ENCODE data around the gene CDH5.

Gene CDH5

DNA sequence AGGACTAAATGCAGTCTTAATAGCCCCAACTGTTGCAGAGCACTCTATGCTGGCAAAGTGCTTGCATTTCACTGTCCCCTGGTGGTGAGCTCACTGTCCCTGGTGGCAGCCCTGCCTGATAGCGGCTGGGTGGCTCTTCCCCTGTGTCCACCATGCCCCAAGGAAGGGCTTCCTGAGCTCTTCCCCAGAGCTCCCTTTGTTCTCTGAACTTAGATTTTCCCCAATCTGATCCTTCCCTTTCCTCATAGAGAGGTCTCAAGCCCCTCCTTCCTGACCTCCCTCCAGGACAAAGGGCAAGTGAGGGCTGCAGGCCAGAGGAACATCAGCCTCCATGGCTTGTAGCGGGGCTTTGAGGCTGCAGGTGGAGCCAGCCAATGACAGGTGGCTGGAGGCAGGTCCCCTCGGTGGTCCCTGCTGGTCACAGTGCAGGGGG lies 77.6 kb downstream of the CDH5 start:
- no peak overlapping the region for H3K27ac ChIP-seq (ENCODE audit: low read depth, low read length)
- no peak overlapping the region for H3K4me2 ChIP-seq (ENCODE audit: low read depth, low read length, poor library complexity, severe bottlenecking)
- no peaks in the 10 kb centered on the region for H3F3A ChIP-seq (ENCODE audit: insufficient read depth)
- H3K27me3 ChIP-seq (ENCODE audit: low read length): no peaks in the 10 kb centered on the region
- no peak for TF ChIP-seq EZH2phosphoT487 (conservative IDR thresholded peaks at IDR 0.05; ENCODE audit: low read length)
- TF ChIP-seq, protein P1, sequence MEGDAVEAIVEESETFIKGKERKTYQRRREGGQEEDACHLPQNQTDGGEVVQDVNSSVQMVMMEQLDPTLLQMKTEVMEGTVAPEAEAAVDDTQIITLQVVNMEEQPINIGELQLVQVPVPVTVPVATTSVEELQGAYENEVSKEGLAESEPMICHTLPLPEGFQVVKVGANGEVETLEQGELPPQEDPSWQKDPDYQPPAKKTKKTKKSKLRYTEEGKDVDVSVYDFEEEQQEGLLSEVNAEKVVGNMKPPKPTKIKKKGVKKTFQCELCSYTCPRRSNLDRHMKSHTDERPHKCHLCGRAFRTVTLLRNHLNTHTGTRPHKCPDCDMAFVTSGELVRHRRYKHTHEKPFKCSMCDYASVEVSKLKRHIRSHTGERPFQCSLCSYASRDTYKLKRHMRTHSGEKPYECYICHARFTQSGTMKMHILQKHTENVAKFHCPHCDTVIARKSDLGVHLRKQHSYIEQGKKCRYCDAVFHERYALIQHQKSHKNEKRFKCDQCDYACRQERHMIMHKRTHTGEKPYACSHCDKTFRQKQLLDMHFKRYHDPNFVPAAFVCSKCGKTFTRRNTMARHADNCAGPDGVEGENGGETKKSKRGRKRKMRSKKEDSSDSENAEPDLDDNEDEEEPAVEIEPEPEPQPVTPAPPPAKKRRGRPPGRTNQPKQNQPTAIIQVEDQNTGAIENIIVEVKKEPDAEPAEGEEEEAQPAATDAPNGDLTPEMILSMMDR (IDR thresholded peaks at IDR 0.05; ENCODE audit: insufficient read depth, low read length, poor library complexity, severe bottlenecking): no peak
- H3K9ac ChIP-seq (ENCODE audit: low read length): no peak overlapping the region
- H3K79me2 ChIP-seq (ENCODE audit: insufficient read depth, low read length): no peaks in the 10 kb centered on the region
- H2AFZ ChIP-seq (ENCODE audit: low read depth, low read length, severe bottlenecking): no peak overlapping the region
- H3K4me3 ChIP-seq (ENCODE audit: insufficient read depth, low read length, poor library complexity, severe bottlenecking): no peak overlapping the region
- no peaks in the 10 kb centered on the region for H4K20me1 ChIP-seq (ENCODE audit: low read depth, low read length)
- H3K36me3 ChIP-seq (ENCODE audit: low read length): no peaks in the 10 kb centered on the region
- no peaks in the 10 kb centered on the region for H3K9me3 ChIP-seq (ENCODE audit: insufficient read depth, low read length)
- H3K9me2 ChIP-seq (replicated peaks; ENCODE audit: insufficient read depth, low read length): no peaks in the 10 kb centered on the region

DNA sequence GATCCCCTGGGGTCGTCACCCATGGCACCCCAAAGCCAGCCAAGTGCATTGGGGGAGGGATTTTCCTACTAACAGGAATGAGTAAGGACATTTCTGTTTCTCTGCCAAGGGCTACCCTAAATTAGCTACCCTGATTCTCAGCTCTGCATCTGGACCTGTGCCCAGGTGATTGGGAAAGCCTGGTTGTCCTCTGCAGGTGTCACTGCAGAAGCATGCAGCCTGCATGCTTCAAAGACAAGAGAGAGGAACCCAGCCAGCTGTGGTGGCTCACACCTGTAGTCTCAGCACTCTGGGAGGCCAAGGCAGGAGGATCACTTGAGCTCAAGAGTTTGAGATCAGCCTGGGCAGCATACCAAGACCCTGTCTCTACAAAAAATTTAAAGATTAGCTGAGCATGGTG lies 80.2 kb downstream of the CDH5 start:
- no peaks in the 10 kb centered on the region for H3K9me3 ChIP-seq (ENCODE audit: insufficient read depth, low read length)
- H2AFZ ChIP-seq (ENCODE audit: low read depth, low read length, severe bottlenecking): no peak overlapping the region
- no peaks in the 10 kb centered on the region for H3F3A ChIP-seq (ENCODE audit: insufficient read depth)
- no peak overlapping the region for H3K4me3 ChIP-seq (ENCODE audit: insufficient read depth, low read length, poor library complexity, severe bottlenecking)
- H3K9me2 ChIP-seq (replicated peaks; ENCODE audit: insufficient read depth, low read length): no peaks in the 10 kb centered on the region
- no peak overlapping the region for H3K9ac ChIP-seq (ENCODE audit: low read length)
- no peaks in the 10 kb centered on the region for H3K79me2 ChIP-seq (ENCODE audit: insufficient read depth, low read length)
- no peaks in the 10 kb centered on the region for H4K20me1 ChIP-seq (ENCODE audit: low read depth, low read length)
- no peak for TF ChIP-seq EZH2phosphoT487 (conservative IDR thresholded peaks at IDR 0.05; ENCODE audit: low read length)
- TF ChIP-seq, protein P1 (IDR thresholded peaks at IDR 0.05; ENCODE audit: insufficient read depth, low read length, poor library complexity, severe bottlenecking): no peak
- no peaks in the 10 kb centered on the region for H3K27me3 ChIP-seq (ENCODE audit: low read length)
- H3K4me2 ChIP-seq (ENCODE audit: low read depth, low read length, poor library complexity, severe bottlenecking): no peak overlapping the region
- H3K27ac ChIP-seq (ENCODE audit: low read depth, low read length): no peak overlapping the region
- no peaks in the 10 kb centered on the region for H3K36me3 ChIP-seq (ENCODE audit: low read length)

DNA sequence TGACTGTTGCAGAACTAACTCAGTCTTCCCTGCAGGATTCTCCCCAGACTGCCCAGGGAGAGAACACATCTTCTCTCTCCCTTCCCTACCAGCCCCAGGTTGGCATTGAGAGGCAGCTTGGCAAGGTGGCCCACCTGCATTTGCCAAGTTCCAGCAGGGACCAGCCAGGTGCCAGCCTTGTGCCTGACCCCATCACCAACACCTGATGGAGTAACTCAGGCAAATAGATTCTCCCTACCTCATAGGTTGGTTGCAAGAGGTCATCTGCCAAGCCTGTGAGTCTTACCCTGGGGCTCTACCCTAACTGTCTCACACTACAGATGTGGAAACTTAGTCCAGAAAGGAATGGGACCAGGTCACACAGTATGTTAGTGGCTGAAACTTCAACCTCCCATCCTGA lies 81.0 kb downstream of the CDH5 start:
- Histone ChIP-seq H3K9ac (ENCODE audit: low read length) (no peak overlapping the region), H3K9me3 (ENCODE audit: insufficient read depth, low read length) (no peaks in the 10 kb centered on the region), H3K27ac (ENCODE audit: low read depth, low read length) (no peak overlapping the region), H4K20me1 (ENCODE audit: low read depth, low read length) (no peaks in the 10 kb centered on the region), H3K4me3 (ENCODE audit: insufficient read depth, low read length, poor library complexity, severe bottlenecking) (no peak overlapping the region), H2AFZ (ENCODE audit: low read depth, low read length, severe bottlenecking) (no peak overlapping the region), H3K4me2 (ENCODE audit: low read depth, low read length, poor library complexity, severe bottlenecking) (no peak overlapping the region), H3K79me2 (ENCODE audit: insufficient read depth, low read length) (no peaks in the 10 kb centered on the region), H3F3A (ENCODE audit: insufficient read depth) (no peaks in the 10 kb centered on the region), H3K27me3 (ENCODE audit: low read length) (no peaks in the 10 kb centered on the region), H3K36me3 (ENCODE audit: low read length) (no peaks in the 10 kb centered on the region), H3K9me2 (replicated peaks; ENCODE audit: insufficient read depth, low read length) (no peaks in the 10 kb centered on the region)
- no peak for TF ChIP-seq EZH2phosphoT487 (conservative IDR thresholded peaks at IDR 0.05; ENCODE audit: low read length)
- TF ChIP-seq, protein P1 (IDR thresholded peaks at IDR 0.05; ENCODE audit: insufficient read depth, low read length, poor library complexity, severe bottlenecking): no peak

Data from SU-DHL-6 (cell line).